ENCODE measurements around the gene BCL10. TPM values are rescaled to one million over a fixed set of nuclear protein-coding genes. Genes with fewer than 3 reads are reported as not detected.

The BCL10 gene
- total and polyA plus RNA-seq, 2 of the 13 experiments (the other 11 are each of a cell fraction or from before 2014, with no cell fraction given): 3.7 to 14.1 TPM

- no peak for TF ChIP-seq ZNF549 (CRISPR knock-in tag; IDR thresholded peaks at IDR 0.05)
Measured at GRCh38 chr1:85228972-85229371, 47.5 kb downstream of the BCL10 start (continued).

GRCh38 chr1:85225624-85226380 is 50.6 kb downstream of the BCL10 start:
- no peak for FAIRE-seq
- H3K27ac ChIP-seq (ENCODE audit: extremely low read length, insufficient read depth, low read length): no peak overlapping the region
- H3K36me3 ChIP-seq (replicated peaks in 1 of 2; ENCODE audit: control insufficient read depth in 1 of 2, insufficient read depth in 2 of 2, low read length in 2 of 2): no peaks in the 10 kb centered on the region
- in situ Hi-C loops (cut with HindIII; ENCODE audit: extremely low pct_ligation_motif_present, low pct_unique_long_range_greater_than_20kb) (no loop called here), intact Hi-C loops (cut with micrococcal nuclease; ENCODE audit: unreplicated experiment) (no loop called here)
- no peak overlapping the region for H3K9ac ChIP-seq (ENCODE audit: insufficient read depth, low read depth, low read length)
- H3K4me2 ChIP-seq (ENCODE audit: low read depth, low read length): no peak overlapping the region
- no peaks in the 10 kb centered on the region for H3K79me2 ChIP-seq (ENCODE audit: insufficient read depth, low read length)
- TF ChIP-seq ZNF432 (CRISPR knock-in tag; IDR thresholded peaks at IDR 0.05; ENCODE audit: borderline replicate concordance) (no peak), ZNF274 (CRISPR knock-in tag; IDR thresholded peaks at IDR 0.05) (no peak), ARHGAP35 (CRISPR knock-in tag; IDR thresholded peaks at IDR 0.05; ENCODE audit: borderline replicate concordance) (no peak), SMAD1 (CRISPR knock-in tag; IDR thresholded peaks at IDR 0.05; ENCODE audit: borderline replicate concordance, low read depth) (no peak)
- H4K20me1 ChIP-seq (ENCODE audit: insufficient read depth, low read length): no peaks in the 10 kb centered on the region
- DNase-seq (ENCODE audit: low spot score): no peak
- no peak overlapping the region for H3K4me3 ChIP-seq (replicated peaks in 1 of 3; ENCODE audit: insufficient read depth in 1 of 3, low read depth in 2 of 3, low read length in 3 of 3)
- no peaks in the 10 kb centered on the region for H3K27me3 ChIP-seq (ENCODE audit: control insufficient read depth in 1 of 2, insufficient read depth in 2 of 2, low read length in 2 of 2)
- no peak overlapping the region for H2AFZ ChIP-seq (ENCODE audit: low read length)
- peaks cover 21% of the 10 kb centered on the region for H3K4me1 ChIP-seq (ENCODE audit: insufficient read depth, low read length)
- no peaks in the 10 kb centered on the region for H3K9me3 ChIP-seq (ENCODE audit: low read length)
- CTCF ChIA-PET (ENCODE audit: low intra/inter-chr PET ratio, low total read pairs): no interaction called here
- POLR2A ChIA-PET: no interaction called here
- no peak for ATAC-seq
- 57% methylated on average over 5 of the region's 5 CpGs for WGBS (ENCODE audit: low lambda C conversion rate)
- no TSS peak for BruUV-seq (replicated peaks)
